K562 (cell line): Measurements from ENCODE around the gene TP53BP1. TPM values are rescaled to one million over a fixed set of nuclear protein-coding genes. Genes with fewer than 3 reads are reported as not detected.

Experiments
- BCL6 ChIP-seq: fragments of 250-450 bp; sonication (Bioruptor Pico); IDR thresholded peaks from 2 replicates; pipeline ENCODE4 v1.4.0; 2020
- CCAR2 ChIP-seq: fragments of 200-400 bp; formaldehyde crosslinking; IDR thresholded peaks from 2 replicates; pipeline ENCODE4 v1.6.1; 2017; ENCODE audit warnings: mild to moderate bottlenecking, low read depth, low read length
- FOXK1 ChIP-seq: sonication (generic); formaldehyde crosslinking; IDR thresholded peaks from 2 replicates; pipeline ENCODE4 v1.8.0; 2022; ENCODE audit warnings: missing genetic modification reagents, mild to moderate bottlenecking, borderline replicate concordance
- GTF2F1 ChIP-seq: IDR thresholded peaks from 2 replicates; pipeline ENCODE4 v1.6.1; 2011; ENCODE audit warnings: low read depth, low read length, improper control_type of control experiment
- JUN ChIP-seq, 2 experiments: sonication (generic) in 1 of 2; formaldehyde crosslinking in 1 of 2; IDR thresholded peaks; 2 replicates each; pipeline versions ENCODE4 v1.6.1 to v1.8.0; 2012 to 2022; ENCODE audit warnings: borderline replicate concordance in 2 of 2, mild to moderate bottlenecking in 2 of 2, improper control_type of control experiment in 1 of 2, low read depth in 1 of 2, low read length in 1 of 2, missing genetic modification reagents in 1 of 2
- KDM1A ChIP-seq, 2 experiments: fragments of 450-650 bp; IDR thresholded peaks; 2 replicates each; pipeline ENCODE4 v1.6.1; 2016; ENCODE audit warnings: mild to moderate bottlenecking in 2 of 2
- KHSRP ChIP-seq: fragments of 450-650 bp; IDR thresholded peaks from 2 replicates; pipeline ENCODE4 v1.6.1; 2017
- MCM5 ChIP-seq: fragments of 450-650 bp; IDR thresholded peaks from 2 replicates; pipeline ENCODE4 v1.6.1; 2016; ENCODE audit warnings: low read depth
- TBP ChIP-seq: optimal IDR thresholded peaks from 2 replicates; pipeline ENCODE3; 2011; ENCODE audit warnings: low read depth, low read length, improper control_type of control experiment
- TEAD2 ChIP-seq: fragments of 450-650 bp; IDR thresholded peaks from 2 replicates; pipeline ENCODE4 v1.6.1; 2016; ENCODE audit warnings: missing genetic modification characterization, control low read depth, missing compliant biosample characterization
- ZBTB7A ChIP-seq: IDR thresholded peaks from 2 replicates; pipeline ENCODE4 v1.6.1; 2011; ENCODE audit warnings: low read depth, mild to moderate bottlenecking, low read length, moderate library complexity, borderline replicate concordance; ENCODE audit not compliant: control insufficient read depth
- ZFP36 ChIP-seq: fragments of 150-350 bp; IDR thresholded peaks from 2 replicates; pipeline ENCODE4 v1.6.1; 2018; ENCODE audit warnings: low read length, low read depth; ENCODE audit not compliant: partially characterized antibody
- ZNF165 ChIP-seq: fragments of 250-450 bp; sonication (Bioruptor Pico); IDR thresholded peaks from 2 replicates; pipeline ENCODE4 v1.4.0; 2020; ENCODE audit warnings: borderline replicate concordance
- ZNF316 ChIP-seq: fragments of 450-650 bp; IDR thresholded peaks from 2 replicates; pipeline ENCODE4 v1.6.1; 2016
- polyA plus RNA-seq, 8 experiments: library from polyadenylated mRNA; depleted of rRNA in 4 of 8; stranded (reverse) in 5 of 8; unstranded in 3 of 8; fragments of >200 nt; fragmentation: Nextera tagmentation in 2 of 8; fragmentation: Illumina TruSeq in 1 of 8; extraction: Ambion mirVana in 2 of 8; extraction: Trizol in 1 of 8; gene quantifications; 2 replicates each; pipeline versions ENCODE4 v1.2.1 to v1.2.3, GENCODE V29; 2011 to 2014; ENCODE audit warnings: inconsistent platforms in 1 of 8, missing spikeins in 1 of 8
- total RNA-seq, 7 experiments: library from RNA; depleted of rRNA in 6 of 7; stranded (reverse); fragments of >200 nt in 6 of 7; fragmentation: Illumina TruSeq in 2 of 7; extraction: Trizol in 2 of 7; gene quantifications; 2 replicates each; pipeline versions ENCODE4 v1.2.1 to v1.2.3, GENCODE V29; 2011 to 2021; ENCODE audit warnings: low replicate concordance in 1 of 7
- TF ChIP-seq, protein P1 (sequence below): fragments of 250-450 bp; sonication (Bioruptor Pico); IDR thresholded peaks from 2 replicates; pipeline ENCODE4 v1.8.0; 2021; ENCODE audit warnings: moderate library complexity, mild to moderate bottlenecking, inconsistent platforms
- TF ChIP-seq, protein P2 (sequence below): fragments of 450-650 bp; formaldehyde crosslinking; IDR thresholded peaks from 2 replicates; pipeline ENCODE4 v1.4.0; 2020; ENCODE audit warnings: mild to moderate bottlenecking, moderate library complexity
- TF ChIP-seq, protein P3 (sequence below): fragments of 450-650 bp; IDR thresholded peaks from 2 replicates; pipeline ENCODE4 v1.6.1; 2017; ENCODE audit warnings: mild to moderate bottlenecking, moderate library complexity
- TF ChIP-seq, protein P4 (sequence below): sonication (generic); formaldehyde crosslinking; IDR thresholded peaks from 2 replicates; pipeline ENCODE4 v1.8.1; 2023; ENCODE audit warnings: mild to moderate bottlenecking, missing genetic modification reagents
- TF ChIP-seq, protein P5 (sequence below): sonication (generic); formaldehyde crosslinking; IDR thresholded peaks from 2 replicates; pipeline ENCODE4 v1.8.0; 2022; ENCODE audit warnings: missing genetic modification reagents, mild to moderate bottlenecking, borderline replicate concordance

TP53BP1 gene
- total and polyA plus RNA-seq, 9 of the 15 experiments (the other 6 are each of a cell fraction or from before 2014, with no cell fraction given) = 5.7 to 63.3 (median 30.9) TPM

DNA sequence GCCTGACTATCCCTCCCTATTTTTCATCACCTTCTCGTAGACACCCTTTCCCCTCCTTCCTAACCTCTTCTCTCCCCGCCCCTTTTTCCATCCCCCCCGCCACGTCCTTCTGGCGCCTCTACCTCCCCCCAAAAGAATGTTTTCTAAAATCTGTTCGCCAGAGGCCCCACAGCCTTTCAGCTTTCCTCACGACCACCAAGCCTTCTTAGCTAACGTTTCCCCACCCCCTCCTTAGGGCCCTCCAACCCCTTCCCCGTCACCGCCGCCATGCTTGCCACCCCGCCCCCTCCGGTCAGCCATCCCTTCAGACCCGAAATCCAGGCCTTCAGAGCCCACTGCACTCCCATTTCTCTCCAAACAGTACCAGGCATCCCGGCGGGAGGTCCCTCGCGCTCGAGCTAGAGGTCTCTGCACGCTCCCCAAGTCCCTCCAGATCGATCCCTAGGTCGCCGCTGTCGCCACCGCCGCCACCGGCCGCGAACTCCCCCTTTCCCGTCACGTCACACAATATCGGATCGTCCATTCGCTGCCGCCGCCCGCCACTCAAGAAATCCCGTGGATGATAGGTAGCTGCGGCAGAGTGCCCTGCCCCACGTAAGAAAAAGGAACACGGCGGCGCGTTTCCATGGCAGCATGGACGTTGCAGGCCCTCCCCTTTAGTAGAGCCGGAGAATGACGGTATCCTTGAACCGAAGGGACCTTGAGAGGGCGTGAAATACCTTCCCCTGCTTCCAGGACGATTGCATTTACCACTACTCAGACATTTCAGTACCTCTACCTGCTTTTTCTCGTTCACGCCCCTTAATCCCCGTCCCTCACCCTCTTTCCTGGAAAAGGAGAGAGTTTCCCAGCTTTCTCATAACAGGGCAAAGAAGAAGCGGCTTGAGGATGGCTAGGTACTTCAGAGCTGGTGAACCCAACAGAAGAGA is at the start of gene TP53BP1 (continued):
- TF ChIP-seq, protein P1, sequence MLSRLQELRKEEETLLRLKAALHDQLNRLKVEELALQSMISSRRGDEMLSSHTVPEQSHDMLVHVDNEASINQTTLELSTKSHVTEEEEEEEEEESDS (CRISPR knock-in tag) = no peak
- TF ChIP-seq, protein P2, sequence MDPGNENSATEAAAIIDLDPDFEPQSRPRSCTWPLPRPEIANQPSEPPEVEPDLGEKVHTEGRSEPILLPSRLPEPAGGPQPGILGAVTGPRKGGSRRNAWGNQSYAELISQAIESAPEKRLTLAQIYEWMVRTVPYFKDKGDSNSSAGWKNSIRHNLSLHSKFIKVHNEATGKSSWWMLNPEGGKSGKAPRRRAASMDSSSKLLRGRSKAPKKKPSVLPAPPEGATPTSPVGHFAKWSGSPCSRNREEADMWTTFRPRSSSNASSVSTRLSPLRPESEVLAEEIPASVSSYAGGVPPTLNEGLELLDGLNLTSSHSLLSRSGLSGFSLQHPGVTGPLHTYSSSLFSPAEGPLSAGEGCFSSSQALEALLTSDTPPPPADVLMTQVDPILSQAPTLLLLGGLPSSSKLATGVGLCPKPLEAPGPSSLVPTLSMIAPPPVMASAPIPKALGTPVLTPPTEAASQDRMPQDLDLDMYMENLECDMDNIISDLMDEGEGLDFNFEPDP (CRISPR knock-in tag) = no peak
- TF ChIP-seq CCAR2 = no peak
- TF ChIP-seq, protein P3, sequence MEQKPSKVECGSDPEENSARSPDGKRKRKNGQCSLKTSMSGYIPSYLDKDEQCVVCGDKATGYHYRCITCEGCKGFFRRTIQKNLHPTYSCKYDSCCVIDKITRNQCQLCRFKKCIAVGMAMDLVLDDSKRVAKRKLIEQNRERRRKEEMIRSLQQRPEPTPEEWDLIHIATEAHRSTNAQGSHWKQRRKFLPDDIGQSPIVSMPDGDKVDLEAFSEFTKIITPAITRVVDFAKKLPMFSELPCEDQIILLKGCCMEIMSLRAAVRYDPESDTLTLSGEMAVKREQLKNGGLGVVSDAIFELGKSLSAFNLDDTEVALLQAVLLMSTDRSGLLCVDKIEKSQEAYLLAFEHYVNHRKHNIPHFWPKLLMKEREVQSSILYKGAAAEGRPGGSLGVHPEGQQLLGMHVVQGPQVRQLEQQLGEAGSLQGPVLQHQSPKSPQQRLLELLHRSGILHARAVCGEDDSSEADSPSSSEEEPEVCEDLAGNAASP = no peak; the same call in 1 of the 2 replicates
- TF ChIP-seq FOXK1 = no peak
- TF ChIP-seq KDM1A (IDR thresholded peaks at IDR 0.05) = peak in 1 of 2 experiments; percentile 57; a peak in 1 of 4 replicates
- no peak for TF ChIP-seq ZFP36
- TF ChIP-seq ZBTB7A = peak; percentile 51; the same call in 1 of the 2 replicates
- TF ChIP-seq BCL6 (CRISPR knock-in tag) = no peak
- no peak for TF ChIP-seq JUN (IDR thresholded peaks at IDR 0.05; ENCODE audit: borderline replicate concordance, low read depth, low read length)
- no peak for TF ChIP-seq JUN (CRISPR knock-in tag; IDR thresholded peaks at IDR 0.05; ENCODE audit: borderline replicate concordance)
- TF ChIP-seq TBP = no peak
- no peak for TF ChIP-seq MCM5
- no peak for TF ChIP-seq ZNF165
- TF ChIP-seq, protein P4, sequence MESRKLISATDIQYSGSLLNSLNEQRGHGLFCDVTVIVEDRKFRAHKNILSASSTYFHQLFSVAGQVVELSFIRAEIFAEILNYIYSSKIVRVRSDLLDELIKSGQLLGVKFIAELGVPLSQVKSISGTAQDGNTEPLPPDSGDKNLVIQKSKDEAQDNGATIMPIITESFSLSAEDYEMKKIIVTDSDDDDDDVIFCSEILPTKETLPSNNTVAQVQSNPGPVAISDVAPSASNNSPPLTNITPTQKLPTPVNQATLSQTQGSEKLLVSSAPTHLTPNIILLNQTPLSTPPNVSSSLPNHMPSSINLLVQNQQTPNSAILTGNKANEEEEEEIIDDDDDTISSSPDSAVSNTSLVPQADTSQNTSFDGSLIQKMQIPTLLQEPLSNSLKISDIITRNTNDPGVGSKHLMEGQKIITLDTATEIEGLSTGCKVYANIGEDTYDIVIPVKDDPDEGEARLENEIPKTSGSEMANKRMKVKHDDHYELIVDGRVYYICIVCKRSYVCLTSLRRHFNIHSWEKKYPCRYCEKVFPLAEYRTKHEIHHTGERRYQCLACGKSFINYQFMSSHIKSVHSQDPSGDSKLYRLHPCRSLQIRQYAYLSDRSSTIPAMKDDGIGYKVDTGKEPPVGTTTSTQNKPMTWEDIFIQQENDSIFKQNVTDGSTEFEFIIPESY (CRISPR knock-in tag) = no peak
- TF ChIP-seq GTF2F1 = no peak
- no peak for TF ChIP-seq ZNF316
- TF ChIP-seq KHSRP = peak; percentile 69; the same call in 1 of the 2 replicates
- TF ChIP-seq, protein P5, sequence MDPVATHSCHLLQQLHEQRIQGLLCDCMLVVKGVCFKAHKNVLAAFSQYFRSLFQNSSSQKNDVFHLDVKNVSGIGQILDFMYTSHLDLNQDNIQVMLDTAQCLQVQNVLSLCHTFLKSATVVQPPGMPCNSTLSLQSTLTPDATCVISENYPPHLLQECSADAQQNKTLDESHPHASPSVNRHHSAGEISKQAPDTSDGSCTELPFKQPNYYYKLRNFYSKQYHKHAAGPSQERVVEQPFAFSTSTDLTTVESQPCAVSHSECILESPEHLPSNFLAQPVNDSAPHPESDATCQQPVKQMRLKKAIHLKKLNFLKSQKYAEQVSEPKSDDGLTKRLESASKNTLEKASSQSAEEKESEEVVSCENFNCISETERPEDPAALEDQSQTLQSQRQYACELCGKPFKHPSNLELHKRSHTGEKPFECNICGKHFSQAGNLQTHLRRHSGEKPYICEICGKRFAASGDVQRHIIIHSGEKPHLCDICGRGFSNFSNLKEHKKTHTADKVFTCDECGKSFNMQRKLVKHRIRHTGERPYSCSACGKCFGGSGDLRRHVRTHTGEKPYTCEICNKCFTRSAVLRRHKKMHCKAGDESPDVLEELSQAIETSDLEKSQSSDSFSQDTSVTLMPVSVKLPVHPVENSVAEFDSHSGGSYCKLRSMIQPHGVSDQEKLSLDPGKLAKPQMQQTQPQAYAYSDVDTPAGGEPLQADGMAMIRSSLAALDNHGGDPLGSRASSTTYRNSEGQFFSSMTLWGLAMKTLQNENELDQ = no peak
- TF ChIP-seq TEAD2 (tag) = no peak
